ENCODE data around the gene MRPL38. TPM values are rescaled to one million over a fixed set of nuclear protein-coding genes. Genes with fewer than 3 reads are reported as not detected.

Gene MRPL38
- total RNA-seq, 1 donor from 2014 or later: 77.8 TPM

- H3K27ac Mint-ChIP-seq: no peak overlapping the region
- H3K9me3 Mint-ChIP-seq: no peaks in the 10 kb centered on the region
- peaks cover 10% of the 10 kb centered on the region for H3K4me1 Mint-ChIP-seq
- no peak for DNase-seq (ENCODE audit: low spot score in 2 of 2, unreplicated experiment in 2 of 2)
- no peak for TF ChIP-seq CTCF (IDR thresholded peaks at IDR 0.05; ENCODE audit: unreplicated experiment)
- peaks cover 16% of the 10 kb centered on the region for H3K36me3 Mint-ChIP-seq
- H3K4me3 Mint-ChIP-seq: no peak overlapping the region
- H3K27me3 Mint-ChIP-seq (ENCODE audit: low read depth): no peaks in the 10 kb centered on the region
Measured at GRCh38 chr17:75850928-75851692, 53.6 kb downstream of the MRPL38 start.

- DNase-seq (ENCODE audit: low spot score in 2 of 2, unreplicated experiment in 2 of 2): no peak
- no peaks in the 10 kb centered on the region for H3K27me3 Mint-ChIP-seq (ENCODE audit: low read depth)
- H3K4me3 Mint-ChIP-seq: no peak overlapping the region
- no peak overlapping the region for H3K27ac Mint-ChIP-seq
- H3K36me3 Mint-ChIP-seq: peaks cover 21% of the 10 kb centered on the region
- H3K4me1 Mint-ChIP-seq: peaks cover 22% of the 10 kb centered on the region
- TF ChIP-seq CTCF (IDR thresholded peaks at IDR 0.05; ENCODE audit: unreplicated experiment): no peak
- no peaks in the 10 kb centered on the region for H3K9me3 Mint-ChIP-seq
Measured at GRCh38 chr17:75849724-75850123, 55.0 kb downstream of the MRPL38 start.

GRCh38 chr17:75849279-75849646, 55.4 kb downstream of the MRPL38 start:
- Mint-ChIP-seq H3K9me3 (no peaks in the 10 kb centered on the region), H3K4me1 (peaks cover 17% of the 10 kb centered on the region), H3K27me3 (ENCODE audit: low read depth) (no peaks in the 10 kb centered on the region), H3K4me3 (no peak overlapping the region), H3K27ac (no peak overlapping the region), H3K36me3 (peaks cover 21% of the 10 kb centered on the region)
- no peak for DNase-seq (ENCODE audit: low spot score in 2 of 2, unreplicated experiment in 2 of 2)
- no peak for TF ChIP-seq CTCF (IDR thresholded peaks at IDR 0.05; ENCODE audit: unreplicated experiment)

Other genes starting within 250 kb of the MRPL38 start
- 56.9 to 63.3 TPM (median 62.6 TPM) in 3 replicates for gene RECQL5, start 237.7 kb downstream of the MRPL38 start, total RNA-seq
- gene SAP30BP, start 237.5 kb downstream of the MRPL38 start, total RNA-seq: 96.0 to 109 TPM (median 106 TPM) in 3 replicates
- gene ITGB4, start 183.4 kb downstream of the MRPL38 start, total RNA-seq: 112 to 117 TPM (median 116 TPM) in 3 replicates
- gene GALK1, start 139.7 kb downstream of the MRPL38 start, total RNA-seq: 28.0 to 32.1 TPM (median 30.4 TPM) in 3 replicates
- gene UNK, start 120.1 kb downstream of the MRPL38 start, total RNA-seq: 63.4 to 66.4 TPM (median 65.4 TPM) in 3 replicates
- gene UNC13D, start 60.5 kb downstream of the MRPL38 start, total RNA-seq: 6.0 to 7.7 TPM (median 6.8 TPM) in 3 replicates
- gene WBP2, start 49.5 kb downstream of the MRPL38 start, total RNA-seq: 42.3 to 46.0 TPM (median 45.8 TPM) in 3 replicates
- 2.8 to 3.1 TPM (median 2.9 TPM) in 3 replicates for gene TRIM47, start 26.3 kb downstream of the MRPL38 start, total RNA-seq
- gene TRIM65, start 7.9 kb downstream of the MRPL38 start, total RNA-seq: 21.2 to 21.9 TPM (median 21.4 TPM) in 3 replicates
- gene FBF1, start 36.2 kb upstream of the MRPL38 start, total RNA-seq: 22.4 to 24.6 TPM (median 23.4 TPM) in 3 replicates
- 52.2 to 57.5 TPM (median 54.3 TPM) in 3 replicates for gene ACOX1, start 74.3 kb upstream of the MRPL38 start, total RNA-seq
- gene TEN1, start 74.4 kb upstream of the MRPL38 start, total RNA-seq: 35.5 to 39.4 TPM (median 37.5 TPM) in 3 replicates
- 34.7 to 36.5 TPM (median 34.9 TPM) in 3 replicates for gene CDK3, start 96.0 kb upstream of the MRPL38 start, total RNA-seq
- 0.16 to 0.47 TPM (median 0.25 TPM) in 3 replicates for gene EVPL, start 122.4 kb upstream of the MRPL38 start, total RNA-seq
- gene SRP68, start 167.6 kb upstream of the MRPL38 start, total RNA-seq: 74.9 to 80.5 TPM (median 80.1 TPM) in 3 replicates
- not detected in 3 replicates for gene GALR2, start 169.9 kb upstream of the MRPL38 start, total RNA-seq
- 0.18 TPM in 1 of 3 replicates, not detected in the others for gene ZACN, start 174.3 kb upstream of the MRPL38 start, total RNA-seq
- 254 to 261 TPM (median 258 TPM) in 3 replicates for gene EXOC7, start 198.9 kb upstream of the MRPL38 start, total RNA-seq
- 2.0 to 2.1 TPM (median 2.1 TPM) in 3 replicates for gene FOXJ1, start 236.4 kb upstream of the MRPL38 start, total RNA-seq

Data from mesothelial cell of epicardium (in vitro differentiated cells).